Measurements from ENCODE around the gene RAD51D. TPM values are rescaled to one million over a fixed set of nuclear protein-coding genes. Genes with fewer than 3 reads are reported as not detected.

Gene RAD51D
- total RNA-seq, 1 donor from 2014 or later, result 3.7 TPM

GRCh38 chr17:35062308-35062707 is 57.4 kb downstream of the RAD51D start:
- H3K9me3 ChIP-seq (ENCODE audit: control insufficient read depth in 3 of 3, low read length in 3 of 3), result no peaks in the 10 kb centered on the region
- H3K9ac ChIP-seq (ENCODE audit: low read depth in 1 of 3, low read length in 3 of 3), result no peak overlapping the region
- peaks cover 6 to 10% (median 7%) of the 10 kb centered on the region in 3 donors for H3K4me1 ChIP-seq (ENCODE audit: control insufficient read depth in 3 of 3, insufficient read depth in 3 of 3, low read length in 3 of 3)
- no peaks in the 10 kb centered on the region for H3K27me3 ChIP-seq (ENCODE audit: control insufficient read depth in 3 of 3, insufficient read depth in 3 of 3, low read length in 3 of 3)
- peak overlapping the region in 1 of 3 donors; percentile 58 for H3K4me3 ChIP-seq (ENCODE audit: low read length in 3 of 3)
- H3K27ac ChIP-seq (ENCODE audit: low read depth, low read length), result no peak overlapping the region
- no peaks in the 10 kb centered on the region for H3K36me3 ChIP-seq (ENCODE audit: control insufficient read depth in 3 of 3, insufficient read depth in 3 of 3, low read length in 3 of 3)

GRCh38 chr17:35057332-35057915 is 62.2 kb downstream of the RAD51D start:
- no peak overlapping the region for H3K9ac ChIP-seq (ENCODE audit: low read depth in 1 of 3, low read length in 3 of 3)
- H3K27me3 ChIP-seq (ENCODE audit: control insufficient read depth in 3 of 3, insufficient read depth in 3 of 3, low read length in 3 of 3), result no peaks in the 10 kb centered on the region
- no peak overlapping the region for H3K27ac ChIP-seq (ENCODE audit: low read depth, low read length)
- H3K36me3 ChIP-seq (ENCODE audit: control insufficient read depth in 3 of 3, insufficient read depth in 3 of 3, low read length in 3 of 3), result no peaks in the 10 kb centered on the region
- H3K4me1 ChIP-seq (ENCODE audit: control insufficient read depth in 3 of 3, insufficient read depth in 3 of 3, low read length in 3 of 3), result peaks cover 0 to 4% (median 2%) of the 10 kb centered on the region in 3 donors
- H3K9me3 ChIP-seq (ENCODE audit: control insufficient read depth in 3 of 3, low read length in 3 of 3), result no peaks in the 10 kb centered on the region
- no peak overlapping the region for H3K4me3 ChIP-seq (ENCODE audit: low read length in 3 of 3)

- Histone ChIP-seq H3K9me3 (ENCODE audit: control insufficient read depth in 3 of 3, low read length in 3 of 3) (no peaks in the 10 kb centered on the region), H3K4me3 (ENCODE audit: low read length in 3 of 3) (no peak overlapping the region), H3K27ac (ENCODE audit: low read depth, low read length) (no peak overlapping the region), H3K9ac (ENCODE audit: low read depth in 1 of 3, low read length in 3 of 3) (no peak overlapping the region), H3K4me1 (ENCODE audit: control insufficient read depth in 3 of 3, insufficient read depth in 3 of 3, low read length in 3 of 3) (peaks cover 3 to 10% (median 9%) of the 10 kb centered on the region in 3 donors), H3K36me3 (ENCODE audit: control insufficient read depth in 3 of 3, insufficient read depth in 3 of 3, low read length in 3 of 3) (no peaks in the 10 kb centered on the region), H3K27me3 (ENCODE audit: control insufficient read depth in 3 of 3, insufficient read depth in 3 of 3, low read length in 3 of 3) (no peaks in the 10 kb centered on the region)
Measured at GRCh38 chr17:35056013-35056412, 63.6 kb downstream of the RAD51D start.

- H3K4me1 ChIP-seq (ENCODE audit: control insufficient read depth in 3 of 3, insufficient read depth in 3 of 3, low read length in 3 of 3), result peaks cover 3 to 13% (median 10%) of the 10 kb centered on the region in 3 donors
- H3K27ac ChIP-seq (ENCODE audit: low read depth, low read length), result no peak overlapping the region
- H3K27me3 ChIP-seq (ENCODE audit: control insufficient read depth in 3 of 3, insufficient read depth in 3 of 3, low read length in 3 of 3), result no peaks in the 10 kb centered on the region
- no peak overlapping the region for H3K4me3 ChIP-seq (ENCODE audit: low read length in 3 of 3)
- H3K9me3 ChIP-seq (ENCODE audit: control insufficient read depth in 3 of 3, low read length in 3 of 3), result no peaks in the 10 kb centered on the region
- H3K36me3 ChIP-seq (ENCODE audit: control insufficient read depth in 3 of 3, insufficient read depth in 3 of 3, low read length in 3 of 3), result no peaks in the 10 kb centered on the region
- H3K9ac ChIP-seq (ENCODE audit: low read depth in 1 of 3, low read length in 3 of 3), result no peak overlapping the region
Measured at GRCh38 chr17:35053204-35053603, 66.5 kb downstream of the RAD51D start.

- H3K4me1 ChIP-seq (ENCODE audit: control insufficient read depth in 3 of 3, insufficient read depth in 3 of 3, low read length in 3 of 3), result peaks cover 3 to 13% (median 10%) of the 10 kb centered on the region in 3 donors
- no peaks in the 10 kb centered on the region for H3K36me3 ChIP-seq (ENCODE audit: control insufficient read depth in 3 of 3, insufficient read depth in 3 of 3, low read length in 3 of 3)
- H3K9me3 ChIP-seq (ENCODE audit: control insufficient read depth in 3 of 3, low read length in 3 of 3), result no peaks in the 10 kb centered on the region
- H3K4me3 ChIP-seq (ENCODE audit: low read length in 3 of 3), result no peak overlapping the region
- H3K27ac ChIP-seq (ENCODE audit: low read depth, low read length), result no peak overlapping the region
- no peak overlapping the region for H3K9ac ChIP-seq (ENCODE audit: low read depth in 1 of 3, low read length in 3 of 3)
- H3K27me3 ChIP-seq (ENCODE audit: control insufficient read depth in 3 of 3, insufficient read depth in 3 of 3, low read length in 3 of 3), result no peaks in the 10 kb centered on the region
Measured at GRCh38 chr17:35052780-35053179, 66.9 kb downstream of the RAD51D start.

GRCh38 chr17:35052241-35052610 is 67.4 kb downstream of the RAD51D start:
- H3K9me3 ChIP-seq (ENCODE audit: control insufficient read depth in 3 of 3, low read length in 3 of 3), result no peaks in the 10 kb centered on the region
- H3K36me3 ChIP-seq (ENCODE audit: control insufficient read depth in 3 of 3, insufficient read depth in 3 of 3, low read length in 3 of 3), result no peaks in the 10 kb centered on the region
- peak overlapping the region; percentile 48 for H3K27ac ChIP-seq (ENCODE audit: low read depth, low read length)
- peaks cover 3 to 13% (median 10%) of the 10 kb centered on the region in 3 donors for H3K4me1 ChIP-seq (ENCODE audit: control insufficient read depth in 3 of 3, insufficient read depth in 3 of 3, low read length in 3 of 3)
- H3K4me3 ChIP-seq (ENCODE audit: low read length in 3 of 3), result no peak overlapping the region
- H3K9ac ChIP-seq (ENCODE audit: low read depth in 1 of 3, low read length in 3 of 3), result no peak overlapping the region
- no peaks in the 10 kb centered on the region for H3K27me3 ChIP-seq (ENCODE audit: control insufficient read depth in 3 of 3, insufficient read depth in 3 of 3, low read length in 3 of 3)

GRCh38 chr17:35051579-35052240 is 68.0 kb downstream of the RAD51D start:
- Histone ChIP-seq H3K36me3 (ENCODE audit: control insufficient read depth in 3 of 3, insufficient read depth in 3 of 3, low read length in 3 of 3) (no peaks in the 10 kb centered on the region), H3K27me3 (ENCODE audit: control insufficient read depth in 3 of 3, insufficient read depth in 3 of 3, low read length in 3 of 3) (no peaks in the 10 kb centered on the region), H3K4me1 (ENCODE audit: control insufficient read depth in 3 of 3, insufficient read depth in 3 of 3, low read length in 3 of 3) (peaks cover 3 to 13% (median 10%) of the 10 kb centered on the region in 3 donors), H3K9ac (ENCODE audit: low read depth in 1 of 3, low read length in 3 of 3) (no peak overlapping the region), H3K4me3 (ENCODE audit: low read length in 3 of 3) (no peak overlapping the region), H3K9me3 (ENCODE audit: control insufficient read depth in 3 of 3, low read length in 3 of 3) (no peaks in the 10 kb centered on the region), H3K27ac (ENCODE audit: low read depth, low read length) (peak overlapping the region; percentile 48)

- Histone ChIP-seq H3K4me1 (ENCODE audit: control insufficient read depth in 3 of 3, insufficient read depth in 3 of 3, low read length in 3 of 3) (peaks cover 3 to 13% (median 10%) of the 10 kb centered on the region in 3 donors), H3K4me3 (ENCODE audit: low read length in 3 of 3) (peak overlapping the region in 2 of 3 donors; percentile 8 to 23), H3K9ac (ENCODE audit: low read depth in 1 of 3, low read length in 3 of 3) (no peak overlapping the region), H3K9me3 (ENCODE audit: control insufficient read depth in 3 of 3, low read length in 3 of 3) (no peaks in the 10 kb centered on the region), H3K27ac (ENCODE audit: low read depth, low read length) (peak overlapping the region; percentile 48), H3K36me3 (ENCODE audit: control insufficient read depth in 3 of 3, insufficient read depth in 3 of 3, low read length in 3 of 3) (no peaks in the 10 kb centered on the region), H3K27me3 (ENCODE audit: control insufficient read depth in 3 of 3, insufficient read depth in 3 of 3, low read length in 3 of 3) (no peaks in the 10 kb centered on the region)
Measured at GRCh38 chr17:35051183-35051578, 68.5 kb downstream of the RAD51D start.

- peaks cover 3 to 13% (median 10%) of the 10 kb centered on the region in 3 donors for H3K4me1 ChIP-seq (ENCODE audit: control insufficient read depth in 3 of 3, insufficient read depth in 3 of 3, low read length in 3 of 3)
- no peak overlapping the region for H3K4me3 ChIP-seq (ENCODE audit: low read length in 3 of 3)
- H3K27me3 ChIP-seq (ENCODE audit: control insufficient read depth in 3 of 3, insufficient read depth in 3 of 3, low read length in 3 of 3), result no peaks in the 10 kb centered on the region
- no peaks in the 10 kb centered on the region for H3K36me3 ChIP-seq (ENCODE audit: control insufficient read depth in 3 of 3, insufficient read depth in 3 of 3, low read length in 3 of 3)
- H3K9me3 ChIP-seq (ENCODE audit: control insufficient read depth in 3 of 3, low read length in 3 of 3), result no peaks in the 10 kb centered on the region
- H3K27ac ChIP-seq (ENCODE audit: low read depth, low read length), result no peak overlapping the region
- no peak overlapping the region for H3K9ac ChIP-seq (ENCODE audit: low read depth in 1 of 3, low read length in 3 of 3)
Measured at GRCh38 chr17:35050170-35050569, 69.5 kb downstream of the RAD51D start.

- Histone ChIP-seq H3K27me3 (ENCODE audit: control insufficient read depth in 3 of 3, insufficient read depth in 3 of 3, low read length in 3 of 3) (no peaks in the 10 kb centered on the region), H3K4me1 (ENCODE audit: control insufficient read depth in 3 of 3, insufficient read depth in 3 of 3, low read length in 3 of 3) (peaks cover 3 to 13% (median 10%) of the 10 kb centered on the region in 3 donors), H3K36me3 (ENCODE audit: control insufficient read depth in 3 of 3, insufficient read depth in 3 of 3, low read length in 3 of 3) (no peaks in the 10 kb centered on the region), H3K9ac (ENCODE audit: low read depth in 1 of 3, low read length in 3 of 3) (no peak overlapping the region), H3K4me3 (ENCODE audit: low read length in 3 of 3) (no peak overlapping the region), H3K9me3 (ENCODE audit: control insufficient read depth in 3 of 3, low read length in 3 of 3) (no peaks in the 10 kb centered on the region), H3K27ac (ENCODE audit: low read depth, low read length) (no peak overlapping the region)
Measured at GRCh38 chr17:35048685-35049379, 70.8 kb downstream of the RAD51D start.

Data from skeletal muscle tissue (tissue), 4 donors.